HG03520 (cell line): ENCODE measurements around the gene IQSEC1.

Experiments used
- ATAC-seq: cut with Tn5 transposase; IDR thresholded peaks from one replicate; pipeline ENCODE4 v1.9.1; 2021; ENCODE audit warnings: mild to moderate bottlenecking, moderate library complexity; ENCODE audit not compliant: unreplicated experiment

The IQSEC1 gene

DNA sequence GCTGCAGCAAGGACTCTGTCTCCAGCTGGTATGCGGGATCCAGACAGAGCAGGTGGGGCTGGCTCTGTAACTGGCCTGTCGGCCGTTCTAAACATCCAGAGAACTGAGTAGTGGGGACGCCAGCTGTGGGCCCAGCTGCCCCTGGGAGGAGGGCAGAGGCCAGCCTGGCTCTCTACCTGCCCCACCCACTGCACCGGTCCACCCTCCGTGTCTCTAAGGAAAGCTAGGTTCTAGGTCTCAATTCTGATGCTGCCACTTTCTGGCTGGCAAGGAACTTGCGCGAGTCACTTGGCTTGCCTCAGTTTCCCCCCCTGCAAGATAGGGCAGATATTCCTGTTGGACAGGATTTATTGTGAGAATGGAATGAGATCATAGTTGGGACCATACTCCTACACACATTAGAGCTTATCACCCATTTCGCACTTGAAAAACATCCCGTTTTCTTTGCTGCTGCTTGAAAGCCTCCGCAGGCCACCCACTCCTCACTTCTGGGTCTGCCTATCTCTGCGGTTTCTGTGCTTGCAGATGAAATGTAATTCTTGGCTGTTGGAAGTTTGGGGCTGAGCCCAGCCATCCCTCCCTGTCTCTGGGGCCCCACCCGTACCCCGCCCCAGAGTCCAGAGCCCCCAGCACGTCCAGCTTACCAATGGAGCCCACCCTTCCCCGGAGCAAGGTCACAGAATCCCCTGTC is 65.8 kb downstream of the IQSEC1 start:
- no peak for ATAC-seq

DNA sequence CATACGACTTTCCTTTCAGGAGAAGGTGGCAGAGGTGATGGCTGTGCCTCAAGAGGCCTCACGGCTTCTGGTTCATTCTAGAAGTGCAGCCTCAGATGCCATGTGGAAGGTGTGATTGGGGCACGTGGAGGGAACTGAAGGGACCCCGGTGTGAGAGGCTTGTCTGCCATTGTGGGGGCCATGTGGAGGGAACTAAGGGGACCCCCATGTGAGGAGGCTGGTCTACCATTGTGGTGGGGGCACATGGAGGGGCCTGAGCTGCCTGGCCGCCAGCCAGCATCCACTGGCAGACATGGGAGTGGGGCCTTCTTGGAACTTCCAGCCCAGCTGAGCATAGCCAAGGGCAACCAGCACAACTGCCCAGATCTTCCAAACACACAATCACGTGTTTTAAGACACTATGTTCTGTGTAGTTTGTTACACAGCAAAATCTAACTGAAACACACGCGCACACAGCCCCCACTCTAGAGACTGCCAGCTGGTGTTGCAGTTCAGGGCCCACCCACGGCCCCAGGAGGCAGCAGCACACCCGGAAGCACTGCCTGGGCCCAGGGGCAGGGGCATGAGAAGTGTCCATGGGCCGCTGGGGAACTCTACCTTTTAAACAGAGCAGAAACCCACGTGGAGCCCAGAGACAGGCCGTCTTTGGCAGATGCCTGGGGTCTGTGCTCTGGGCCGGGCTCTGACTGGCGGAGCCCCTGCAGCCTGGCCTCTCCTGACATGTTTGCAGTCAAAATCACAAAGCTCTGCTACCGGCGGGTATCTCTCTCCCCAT is 66.8 kb downstream of the IQSEC1 start:
- ATAC-seq = no peak

DNA sequence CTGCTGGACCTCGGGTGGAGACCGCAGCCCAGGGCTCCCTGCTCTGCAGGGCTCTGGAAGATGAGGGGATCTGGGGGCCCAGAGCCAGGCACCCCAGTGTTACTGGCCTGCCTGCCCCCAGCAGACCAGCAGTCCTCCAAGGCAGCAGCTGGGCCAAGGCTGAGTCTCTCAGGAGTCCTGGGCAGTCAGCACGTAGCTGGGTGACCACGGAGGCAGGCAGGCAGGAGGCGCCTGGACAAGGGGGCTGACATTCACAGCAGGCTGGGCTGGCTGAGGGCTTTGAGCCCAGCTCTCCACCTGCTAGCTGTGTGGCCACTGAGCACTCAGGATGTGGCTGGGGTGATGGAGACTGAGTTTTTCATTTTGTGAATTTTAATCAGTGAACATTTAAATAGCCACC is 67.9 kb downstream of the IQSEC1 start:
- no peak for ATAC-seq

DNA sequence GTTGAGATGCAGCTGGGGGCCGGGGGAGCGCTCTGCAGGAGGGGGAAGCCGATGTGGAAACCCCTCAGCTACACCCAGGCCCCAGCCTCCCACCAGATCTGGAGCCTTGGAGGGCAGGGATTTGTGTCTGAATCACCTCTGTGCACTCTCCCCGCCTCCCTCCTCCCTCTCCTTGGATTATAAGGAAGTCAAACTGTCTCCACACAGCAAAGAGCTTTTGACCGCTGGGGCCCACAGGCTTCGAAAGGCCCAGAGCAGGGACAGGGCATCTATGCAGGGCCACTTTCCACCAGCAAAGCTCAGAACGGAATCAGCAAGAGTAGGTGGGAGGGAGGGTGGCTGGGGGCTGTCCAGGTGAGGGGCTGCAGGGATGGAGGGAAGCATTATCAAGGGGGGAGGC is 68.9 kb downstream of the IQSEC1 start:
- no peak for ATAC-seq

DNA sequence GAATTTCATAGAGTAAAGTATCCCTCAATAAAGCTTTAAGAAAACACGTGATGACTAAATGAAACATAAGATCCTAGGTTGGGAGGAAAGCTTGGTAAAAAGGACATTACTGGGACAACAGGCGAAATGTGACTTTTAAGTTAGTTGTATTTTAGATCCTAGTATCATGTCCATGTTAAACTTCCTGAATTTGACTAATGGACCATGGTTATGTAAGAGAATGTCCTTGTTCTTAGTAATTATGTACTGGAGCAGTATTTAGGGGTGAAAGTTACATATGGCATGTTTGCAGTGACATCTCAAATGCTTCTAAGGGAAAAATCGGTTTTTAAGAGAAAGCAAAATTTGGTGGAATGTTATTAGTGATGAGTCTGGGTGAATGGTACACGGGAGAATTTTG is 69.6 kb downstream of the IQSEC1 start:
- ATAC-seq = no peak

DNA sequence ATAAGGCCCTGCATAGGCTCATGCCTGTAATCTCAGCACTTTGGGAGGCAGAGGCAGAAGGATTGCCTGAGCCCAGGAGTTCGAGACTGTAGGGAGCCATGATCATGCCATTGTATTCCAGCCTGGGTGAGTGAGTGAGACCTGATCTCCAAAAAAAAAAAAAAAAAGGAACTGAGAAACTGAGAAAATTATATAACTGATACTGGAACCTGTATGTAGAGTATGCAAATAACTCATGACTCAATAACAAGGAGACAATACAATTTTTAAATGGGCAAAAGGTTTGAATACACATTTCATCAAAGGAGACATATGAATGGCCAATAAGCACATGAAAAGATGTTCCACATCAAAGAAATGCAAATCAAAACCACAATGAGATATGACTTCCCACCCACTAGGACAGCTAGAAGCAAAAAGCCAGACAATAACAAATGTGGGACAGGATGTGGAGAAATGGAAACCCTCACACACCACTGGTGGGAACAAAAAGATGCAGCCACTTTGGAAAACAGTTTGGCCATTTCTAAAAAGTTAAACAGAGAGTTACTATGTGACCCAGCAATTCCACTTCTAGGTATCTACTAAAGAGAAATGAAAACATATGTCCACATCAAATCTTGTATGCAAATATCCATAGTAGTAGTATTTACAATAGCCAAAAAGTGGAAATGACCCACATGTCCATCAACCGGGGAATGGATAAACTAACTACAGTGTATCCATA is 70.7 kb downstream of the IQSEC1 start:
- ATAC-seq = peak; percentile 70

DNA sequence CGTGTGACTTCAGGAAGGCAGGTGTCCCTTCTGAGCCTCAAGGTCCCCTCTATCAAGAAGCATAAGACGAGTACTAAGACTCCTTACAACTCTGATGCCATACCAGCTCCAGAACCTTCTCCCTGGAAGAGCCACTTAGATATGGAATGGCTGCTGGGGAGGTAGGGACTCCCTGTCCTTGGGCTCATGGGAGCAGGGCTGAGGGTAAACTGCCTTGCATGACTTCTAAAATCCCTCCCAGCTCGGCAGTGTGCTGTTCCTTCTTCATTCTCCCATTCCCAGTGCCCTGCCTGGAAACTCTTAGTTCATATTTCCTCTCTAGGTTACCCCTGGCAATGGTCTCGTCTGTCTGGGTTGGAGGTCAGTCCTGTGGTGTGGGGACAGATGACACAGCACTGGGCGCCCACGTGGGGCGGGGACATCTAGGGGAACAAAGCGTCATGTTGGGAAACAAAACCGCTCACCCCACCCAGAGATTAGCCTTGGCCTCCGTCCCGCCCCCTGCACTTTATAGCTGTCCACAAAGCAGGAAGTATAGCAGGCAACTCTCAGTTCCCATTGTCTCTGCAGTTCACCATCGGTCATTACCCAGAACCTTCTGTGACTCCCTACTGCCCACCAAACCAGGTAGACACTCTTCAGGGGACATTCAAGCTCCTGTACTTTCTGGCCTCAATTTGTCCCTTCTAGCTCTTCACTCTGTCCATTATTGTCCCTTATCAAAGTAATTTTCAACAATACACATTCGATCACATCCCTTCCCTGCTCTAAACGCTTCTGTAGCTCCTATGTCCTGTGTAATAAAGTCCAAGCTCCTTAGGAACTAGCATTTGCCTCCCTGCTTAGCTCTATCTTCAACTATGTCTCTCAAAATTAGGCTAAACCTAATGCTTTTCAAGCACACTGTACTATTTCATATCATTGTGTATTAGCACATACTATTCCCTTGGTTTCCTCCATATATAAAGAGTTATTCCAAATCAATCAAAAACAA is 73.8 kb downstream of the IQSEC1 start:
- ATAC-seq = peak; percentile 29

DNA sequence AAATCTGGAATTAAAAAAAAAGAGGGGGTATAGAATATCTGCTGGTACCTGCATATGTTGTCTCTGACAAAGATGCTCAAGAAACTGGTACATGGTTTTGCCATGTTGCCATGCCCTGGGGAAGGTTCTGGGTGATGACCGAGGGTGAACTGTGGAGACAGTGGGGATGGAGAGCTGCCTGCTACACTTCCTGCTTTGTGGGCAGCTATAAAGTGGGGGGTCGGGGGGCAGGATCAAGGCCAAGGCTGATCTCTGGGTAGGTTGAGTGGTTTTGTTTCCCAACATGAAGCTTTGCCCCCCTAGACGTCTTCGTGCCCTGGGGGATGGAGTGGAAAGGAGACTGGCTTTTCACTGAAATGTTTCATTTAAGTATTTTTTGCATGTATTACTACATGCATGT is 74.6 kb downstream of the IQSEC1 start:
- ATAC-seq = no peak

DNA sequence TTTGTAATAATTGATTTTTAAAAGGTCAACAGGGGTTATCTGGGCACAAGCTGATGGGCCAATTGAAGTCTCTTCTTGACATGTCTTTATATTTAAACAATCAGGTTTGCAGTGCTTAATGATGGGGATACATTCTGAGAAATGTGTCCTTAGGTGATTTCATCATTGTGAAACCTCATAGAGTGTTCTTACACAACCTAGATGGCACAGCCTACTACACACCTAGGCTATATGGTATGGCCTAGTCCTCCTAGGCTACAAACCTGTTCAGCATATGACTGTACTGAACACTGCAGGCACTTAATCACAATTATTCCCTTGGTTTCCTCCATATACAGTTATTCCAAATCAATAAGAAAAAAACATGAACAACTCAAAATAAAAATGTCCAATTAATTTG is 75.8 kb downstream of the IQSEC1 start:
- no peak for ATAC-seq

DNA sequence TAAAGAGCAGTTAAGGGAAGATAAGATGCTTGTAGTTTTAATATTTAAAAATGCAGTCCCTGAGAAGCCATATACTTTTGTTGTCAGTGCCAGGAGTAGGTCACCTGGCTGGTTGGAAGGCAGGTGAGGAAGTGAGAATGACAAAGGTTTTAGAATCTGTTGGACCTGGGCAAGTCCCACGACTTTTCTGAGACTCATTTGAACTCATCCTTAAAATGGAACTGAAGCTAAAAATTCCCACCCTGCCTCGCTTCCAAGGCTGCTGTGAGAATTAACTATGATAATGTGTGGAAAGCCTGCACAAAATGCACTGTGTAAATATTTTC is 77.1 kb downstream of the IQSEC1 start:
- ATAC-seq = no peak

DNA sequence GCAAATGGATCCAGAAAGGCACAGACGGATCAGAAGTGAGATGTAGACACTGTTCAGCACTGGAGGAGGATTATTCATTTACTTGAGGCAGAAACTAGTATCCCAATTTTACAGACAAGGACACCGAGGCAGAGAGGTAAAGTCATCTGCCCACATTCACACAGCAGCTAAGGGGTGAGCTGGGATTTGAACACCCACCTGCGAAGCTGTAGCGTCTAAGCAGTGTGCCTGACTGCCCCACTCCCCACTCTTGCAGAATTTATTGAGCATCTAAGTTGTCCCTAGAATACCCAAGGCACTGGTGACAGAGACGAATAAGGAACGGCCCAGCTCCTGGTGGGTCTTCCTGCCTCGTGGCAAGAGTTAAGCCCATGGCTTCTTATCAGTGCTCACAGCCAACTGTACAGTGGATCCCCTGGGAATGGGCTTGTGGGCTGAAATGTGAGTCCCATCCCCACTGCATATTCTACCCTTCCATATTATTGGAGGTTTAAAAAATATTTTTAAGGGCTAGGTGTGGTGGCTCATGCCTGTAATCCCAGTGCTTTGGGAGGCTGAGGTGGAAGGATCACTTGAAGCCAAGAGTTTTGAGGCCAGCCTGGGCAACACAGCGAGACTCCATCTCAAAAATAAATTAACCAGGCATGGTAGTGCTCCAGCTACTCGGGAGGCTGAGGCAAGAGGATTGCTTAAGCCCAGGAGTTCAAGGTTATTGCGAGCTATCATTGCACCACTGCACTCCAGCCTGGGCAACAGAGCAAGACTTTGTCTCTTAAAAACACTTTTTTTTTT is 77.6 kb downstream of the IQSEC1 start:
- ATAC-seq = no peak

DNA sequence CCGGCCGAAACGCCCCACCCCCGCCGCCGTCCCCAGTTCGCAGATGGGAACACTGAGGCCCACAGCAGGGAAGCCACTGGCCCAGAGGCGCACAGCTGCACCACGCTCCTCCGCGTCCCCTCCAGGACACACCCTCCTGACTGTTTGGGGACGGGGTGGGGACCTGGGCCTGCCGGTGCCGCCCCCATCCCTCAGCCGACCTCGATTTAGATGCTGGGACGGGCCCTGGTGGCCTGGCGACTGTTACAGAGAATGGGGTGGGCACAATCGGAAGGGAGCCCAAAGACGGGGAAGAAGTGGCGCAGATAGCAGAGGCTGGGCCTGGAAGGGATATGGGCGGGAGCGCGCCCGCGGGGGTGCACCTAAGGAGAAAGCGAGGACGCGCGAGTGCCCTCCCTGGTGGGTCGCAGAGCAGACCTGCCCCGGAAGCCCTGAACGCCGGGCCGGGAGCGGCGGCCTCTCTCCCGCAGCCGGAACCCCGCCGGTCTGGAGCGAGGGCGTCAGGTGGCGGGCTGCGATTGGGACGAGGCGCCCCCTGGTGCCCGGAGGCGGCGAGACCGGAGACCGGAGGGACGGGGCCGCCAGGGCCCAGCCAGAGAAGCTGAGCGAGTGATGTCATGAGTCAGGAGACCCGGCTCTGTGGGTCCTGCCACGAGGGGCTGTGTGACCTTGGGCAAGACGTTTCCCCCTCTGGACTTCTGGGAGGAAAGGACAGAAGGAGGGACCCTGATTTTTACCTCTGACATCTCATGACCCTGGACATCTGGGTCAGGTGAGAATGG is 78.4 kb downstream of the IQSEC1 start:
- ATAC-seq = peak; percentile 69

DNA sequence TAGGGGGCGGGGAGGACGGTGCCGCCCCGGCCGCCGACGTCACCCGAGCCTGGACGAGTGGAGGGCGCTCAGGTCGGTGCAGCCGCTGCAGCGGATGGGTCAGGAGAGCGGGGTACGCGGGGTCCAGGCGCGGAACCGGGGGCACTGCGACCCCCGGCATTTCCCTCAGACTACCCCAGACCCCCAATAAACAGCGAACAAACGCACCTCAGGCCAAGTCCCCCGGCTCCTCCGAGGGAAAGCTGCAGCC is 78.9 kb downstream of the IQSEC1 start:
- no peak for ATAC-seq

DNA sequence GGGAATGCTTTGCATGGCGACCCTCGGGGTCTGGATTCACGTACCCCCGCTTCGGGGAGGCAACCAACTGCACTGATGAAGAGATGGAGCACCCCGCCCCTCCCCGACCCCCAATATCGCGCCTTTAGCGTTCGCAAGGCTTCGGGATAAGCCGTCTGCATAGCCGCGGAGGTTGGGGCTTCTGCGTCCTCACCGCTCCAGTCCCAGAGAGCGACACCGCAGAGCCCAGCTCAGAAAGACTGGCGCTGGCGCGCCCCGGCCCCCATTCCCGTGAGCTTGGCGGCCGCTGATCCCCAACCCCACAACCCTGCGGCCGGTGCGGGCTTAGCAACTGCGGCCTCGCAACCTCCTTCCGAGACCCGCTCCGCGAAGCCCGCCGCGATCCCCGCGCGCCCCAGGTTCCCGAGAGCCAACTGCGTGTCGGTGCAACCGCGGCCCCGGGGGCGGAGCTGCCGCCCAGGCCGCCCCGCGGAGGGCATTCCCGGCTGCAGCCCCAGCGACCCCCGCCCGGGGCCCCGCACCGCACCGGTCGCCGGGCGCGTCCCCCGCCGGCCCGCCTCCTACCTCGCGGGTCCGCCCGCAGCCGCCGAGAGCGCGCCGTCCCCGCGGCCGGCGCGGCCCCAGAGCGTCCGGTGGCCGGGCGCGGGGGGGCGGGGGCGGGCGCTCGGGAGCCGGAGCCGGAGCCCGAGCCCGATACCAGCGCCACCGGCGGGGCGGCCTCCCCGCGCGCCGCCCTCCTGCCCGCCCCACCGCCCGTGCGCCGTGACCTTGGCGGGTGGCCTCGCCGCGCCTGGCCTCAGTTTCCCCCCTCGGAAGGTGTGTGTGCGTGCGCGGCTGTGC is 79.5 kb downstream of the IQSEC1 start:
- ATAC-seq = no peak

DNA sequence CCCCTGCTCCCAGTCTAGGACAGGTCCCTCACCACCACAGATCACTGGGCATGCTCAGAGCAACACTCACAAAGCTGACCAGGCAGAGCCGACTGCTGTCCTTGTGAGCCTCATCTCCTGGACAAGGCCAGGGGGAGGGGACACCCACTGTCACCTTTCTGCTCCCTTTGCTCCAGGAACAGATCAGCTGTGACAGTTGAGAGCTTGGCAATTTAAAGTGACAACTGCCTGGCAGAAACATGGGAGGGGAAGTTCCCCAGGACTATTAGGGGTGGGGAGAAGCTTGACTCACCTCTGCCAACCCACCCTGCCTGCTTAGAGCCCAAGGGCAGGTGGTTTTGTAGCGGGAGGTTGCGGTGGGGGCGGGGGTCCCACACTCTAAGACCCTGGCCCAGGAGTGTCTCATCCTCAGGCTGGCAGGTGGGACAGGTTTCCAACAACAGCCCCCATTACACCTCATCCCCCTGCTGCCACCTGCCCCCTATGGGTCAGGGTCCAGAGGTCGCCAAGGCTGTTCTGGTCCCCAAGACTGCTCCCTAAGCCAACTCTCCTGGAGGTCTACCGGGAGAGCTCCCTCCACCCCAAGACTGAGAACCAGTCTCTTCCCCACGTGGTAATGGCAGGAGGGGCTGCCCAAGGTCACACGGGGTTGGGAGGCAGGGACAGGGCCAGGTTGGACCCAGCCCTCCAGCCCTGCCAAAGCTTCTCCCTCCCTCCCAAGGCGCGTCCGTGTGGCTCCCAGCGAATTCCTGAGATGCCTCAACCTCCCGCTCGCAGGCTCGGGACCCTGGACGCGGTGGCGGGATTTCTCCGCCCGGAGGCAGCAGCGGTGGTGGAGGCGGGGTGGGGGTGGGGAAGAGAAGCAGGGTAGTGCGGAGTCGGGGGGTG is 80.4 kb downstream of the IQSEC1 start:
- no peak for ATAC-seq

DNA sequence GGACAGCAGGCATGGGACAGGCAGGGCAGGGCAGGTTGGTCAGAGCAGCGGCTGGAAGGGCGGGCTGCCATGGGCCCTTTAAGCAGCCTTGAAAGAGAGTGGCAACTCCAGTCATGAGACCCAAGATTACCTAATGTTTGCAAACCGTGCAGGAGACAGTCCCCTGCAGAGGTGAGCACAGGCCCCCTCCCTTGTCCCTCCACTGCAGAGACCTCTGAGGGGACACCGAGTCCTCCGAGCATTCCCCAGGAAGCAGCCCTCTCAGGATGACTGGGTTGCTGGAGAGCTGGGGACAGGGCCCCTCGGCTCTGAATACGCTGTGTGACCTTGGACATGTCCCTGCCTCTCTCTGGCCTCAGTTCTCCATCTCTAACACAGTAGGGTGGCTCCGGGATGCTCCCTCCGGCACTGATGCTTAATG is 81.4 kb downstream of the IQSEC1 start:
- ATAC-seq = no peak

DNA sequence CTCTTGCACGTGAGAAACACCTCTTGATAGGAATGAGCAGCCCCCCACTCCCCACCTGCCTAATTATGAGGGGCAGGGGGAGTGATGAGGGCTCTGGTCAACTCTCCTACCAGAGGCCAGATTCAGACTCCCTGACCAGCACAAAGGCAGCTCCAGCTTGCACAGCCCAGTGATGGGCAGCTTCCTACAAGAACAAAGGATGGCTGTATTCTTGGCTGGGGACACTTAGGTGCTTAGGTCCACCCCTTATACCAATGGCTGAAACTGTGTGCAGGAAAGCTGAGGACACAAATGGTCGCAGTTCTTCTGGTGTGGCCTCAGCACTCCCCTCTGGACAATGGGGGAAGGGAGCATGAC is 81.8 kb downstream of the IQSEC1 start:
- ATAC-seq = no peak
